Osteoblast (primary cell): ENCODE data around the gene CHKA. TPM values are rescaled to one million over a fixed set of nuclear protein-coding genes. Genes with fewer than 3 reads are reported as not detected.
A peak's percentile ranks its signal among the peaks of the same experiment; 100 is the strongest.
"Not testable (repeated sequence)": the region's sequence is repeated elsewhere in the genome, so short reads cannot be mapped to it uniquely, and the experiment has no call there.

Source experiments
- DNase-seq: peaks from one replicate; pipeline ENCODE4 v3.0.0; 2011; ENCODE audit warnings: low spot score, mixed read lengths; ENCODE audit not compliant: insufficient read length; ENCODE audit errors: missing footprints
- H2AFZ ChIP-seq: 2 replicates; pipeline ENCODE4 v1.6.0; 2011; ENCODE audit warnings: mild to moderate bottlenecking, low read length
- H3K27ac ChIP-seq: 2 replicates; pipeline ENCODE4 v1.5.1; 2011; ENCODE audit warnings: mild to moderate bottlenecking, low read depth, low read length, moderate library complexity
- H3K27me3 ChIP-seq: 2 replicates; pipeline ENCODE4 v1.6.0; 2012; ENCODE audit warnings: mild to moderate bottlenecking, control low read depth, inconsistent platforms, low read length, moderate library complexity; ENCODE audit not compliant: insufficient read depth
- H3K36me3 ChIP-seq: 2 replicates; pipeline ENCODE4 v1.5.1; 2011; ENCODE audit warnings: mild to moderate bottlenecking, low read length, control low read depth, moderate library complexity; ENCODE audit not compliant: insufficient read depth
- H3K4me1 ChIP-seq: 2 replicates; pipeline ENCODE4 v1.5.1; 2011; ENCODE audit warnings: mild to moderate bottlenecking, low read length, control low read depth, moderate library complexity; ENCODE audit not compliant: insufficient read depth
- H3K4me2 ChIP-seq: 2 replicates; pipeline ENCODE4 v1.6.0; 2011; ENCODE audit warnings: mild to moderate bottlenecking, low read length; ENCODE audit not compliant: insufficient read depth
- H3K4me3 ChIP-seq: fragments of 200-600 bp; sonication (generic); 3 replicates; pipeline ENCODE4 v1.5.1; 2012; ENCODE audit warnings: mild to moderate bottlenecking, low read length, inconsistent platforms; ENCODE audit not compliant: insufficient read depth
- H3K79me2 ChIP-seq: 2 replicates; pipeline ENCODE4 v1.6.0; 2012; ENCODE audit warnings: mild to moderate bottlenecking, low read length, control low read depth, inconsistent platforms; ENCODE audit not compliant: insufficient read depth
- H3K9me3 ChIP-seq: 2 replicates; pipeline ENCODE4 v1.5.1; 2011; ENCODE audit warnings: low read depth, low read length, control low read depth
- H4K20me1 ChIP-seq: 2 replicates; pipeline ENCODE4 v1.6.0; 2012; ENCODE audit warnings: mild to moderate bottlenecking, low read length, control low read depth; ENCODE audit not compliant: insufficient read depth
- CTCF ChIP-seq: IDR thresholded peaks from 2 replicates; pipeline ENCODE4 v1.5.1; 2011; ENCODE audit warnings: mild to moderate bottlenecking, low read depth, low read length, moderate library complexity; ENCODE audit errors: extremely low read depth
- total RNA-seq: library from RNA; depleted of rRNA; stranded (reverse); fragments of >200 nt; gene quantifications from 2 replicates; pipeline ENCODE4 v1.2.3, GENCODE V29; 2012

CHKA gene
- total RNA-seq, 1 donor: 29.0 TPM

GRCh38 chr11:68096962-68097361 is 24.2 kb downstream of the CHKA start:
- Histone ChIP-seq H3K4me1 (peaks cover 13% of the 10 kb centered on the region), H4K20me1 (peaks cover 9% of the 10 kb centered on the region), H3K27me3 (no peaks in the 10 kb centered on the region), H3K4me3 (no peak overlapping the region), H2AFZ (no peak overlapping the region), H3K27ac (no peak overlapping the region), H3K36me3 (no peaks in the 10 kb centered on the region), H3K9me3 (no peaks in the 10 kb centered on the region), H3K79me2 (peaks cover 25% of the 10 kb centered on the region), H3K4me2 (no peak overlapping the region)
- no peak for TF ChIP-seq CTCF
- peak; percentile 59 for DNase-seq

- Histone ChIP-seq H3K4me3 (no peak overlapping the region), H3K4me2 (no peak overlapping the region), H3K36me3 (no peaks in the 10 kb centered on the region), H3K9me3 (no peaks in the 10 kb centered on the region), H4K20me1 (peaks cover 3% of the 10 kb centered on the region), H3K79me2 (peaks cover 12% of the 10 kb centered on the region), H3K4me1 (peaks cover 4% of the 10 kb centered on the region), H2AFZ (no peak overlapping the region), H3K27ac (no peak overlapping the region), H3K27me3 (no peaks in the 10 kb centered on the region)
- DNase-seq: no peak
- no peak for TF ChIP-seq CTCF
Observed at GRCh38 chr11:68093565-68093964, 27.6 kb downstream of the CHKA start.

GRCh38 chr11:68092946-68093345 is 28.2 kb downstream of the CHKA start:
- H3K79me2 ChIP-seq: peaks cover 12% of the 10 kb centered on the region
- not testable (repeated sequence) for H3K4me2 ChIP-seq, H3K4me1 ChIP-seq, H3K27ac ChIP-seq, H3K36me3 ChIP-seq, H3K9me3 ChIP-seq, H3K4me3 ChIP-seq, DNase-seq, H2AFZ ChIP-seq, H4K20me1 ChIP-seq, H3K27me3 ChIP-seq

GRCh38 chr11:68092411-68092810 is 28.8 kb downstream of the CHKA start:
- Histone ChIP-seq H3K9me3 (no peaks in the 10 kb centered on the region), H3K4me1 (peaks cover 4% of the 10 kb centered on the region), H4K20me1 (peaks cover 3% of the 10 kb centered on the region), H3K79me2 (peaks cover 8% of the 10 kb centered on the region), H3K36me3 (no peaks in the 10 kb centered on the region), H3K27me3 (no peaks in the 10 kb centered on the region), H3K27ac (no peak overlapping the region), H2AFZ (no peak overlapping the region), H3K4me2 (no peak overlapping the region), H3K4me3 (no peak overlapping the region)
- no peak for DNase-seq
- TF ChIP-seq CTCF: no peak

- no peak overlapping the region for H3K4me3 ChIP-seq
- DNase-seq: no peak
- H3K9me3 ChIP-seq: no peaks in the 10 kb centered on the region
- no peak overlapping the region for H3K4me2 ChIP-seq
- TF ChIP-seq CTCF: no peak
- no peaks in the 10 kb centered on the region for H3K4me1 ChIP-seq
- H3K36me3 ChIP-seq: no peaks in the 10 kb centered on the region
- peaks cover 3% of the 10 kb centered on the region for H4K20me1 ChIP-seq
- no peak overlapping the region for H3K27ac ChIP-seq
- H3K27me3 ChIP-seq: no peaks in the 10 kb centered on the region
- H2AFZ ChIP-seq: no peak overlapping the region
- H3K79me2 ChIP-seq: peaks cover 5% of the 10 kb centered on the region
Observed at GRCh38 chr11:68090706-68091105, 30.5 kb downstream of the CHKA start.
